Prostate gland (tissue), 2 donors: ENCODE results near the gene CTNNA3.

ENCODE experiments used
- POLR2A ChIP-seq: fragments of 450-650 bp; IDR thresholded peaks from one replicate; pipeline ENCODE4 v1.6.1; 2016; ENCODE audit warnings: antibody characterized with exemption, mild to moderate bottlenecking
- POLR2AphosphoS5 ChIP-seq: sonication (generic); formaldehyde crosslinking; IDR thresholded peaks from one replicate; pipeline ENCODE4 v1.6.1; 2017; ENCODE audit warnings: antibody characterized with exemption
- TF ChIP-seq, protein P1 (sequence below), 4 experiments: fragments of 200-600 bp in 2 of 4; fragments of 450-650 bp in 2 of 4; sonication (generic) in 2 of 4; IDR thresholded peaks; 1 replicate in 3 of 4; 2 replicates in 1 of 4; pipeline ENCODE4 v1.5.1; 2016 to 2019; ENCODE audit warnings: antibody characterized with exemption in 4 of 4, mild to moderate bottlenecking in 2 of 4, moderate library complexity in 2 of 4

DNA sequence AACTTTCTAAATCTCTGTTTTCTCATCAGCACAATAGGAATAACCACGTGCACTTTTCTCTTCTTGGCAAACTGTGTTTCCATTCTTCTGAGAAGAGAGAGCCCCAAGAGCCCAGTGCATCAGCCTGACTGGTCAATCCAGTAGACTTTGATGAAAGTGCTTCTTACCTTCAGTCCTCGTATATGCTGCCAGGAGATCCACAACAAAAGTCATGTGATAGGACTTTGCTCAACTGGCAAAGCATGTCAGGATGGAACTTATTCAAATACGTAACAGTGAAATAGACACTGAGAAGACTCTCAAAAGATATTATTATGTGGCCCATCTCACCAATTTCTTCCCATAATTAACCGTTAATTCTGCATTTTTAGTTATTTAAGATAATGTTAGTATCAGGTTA, 1801.6 kb downstream of the CTNNA3 start:
- TF ChIP-seq, protein P1, sequence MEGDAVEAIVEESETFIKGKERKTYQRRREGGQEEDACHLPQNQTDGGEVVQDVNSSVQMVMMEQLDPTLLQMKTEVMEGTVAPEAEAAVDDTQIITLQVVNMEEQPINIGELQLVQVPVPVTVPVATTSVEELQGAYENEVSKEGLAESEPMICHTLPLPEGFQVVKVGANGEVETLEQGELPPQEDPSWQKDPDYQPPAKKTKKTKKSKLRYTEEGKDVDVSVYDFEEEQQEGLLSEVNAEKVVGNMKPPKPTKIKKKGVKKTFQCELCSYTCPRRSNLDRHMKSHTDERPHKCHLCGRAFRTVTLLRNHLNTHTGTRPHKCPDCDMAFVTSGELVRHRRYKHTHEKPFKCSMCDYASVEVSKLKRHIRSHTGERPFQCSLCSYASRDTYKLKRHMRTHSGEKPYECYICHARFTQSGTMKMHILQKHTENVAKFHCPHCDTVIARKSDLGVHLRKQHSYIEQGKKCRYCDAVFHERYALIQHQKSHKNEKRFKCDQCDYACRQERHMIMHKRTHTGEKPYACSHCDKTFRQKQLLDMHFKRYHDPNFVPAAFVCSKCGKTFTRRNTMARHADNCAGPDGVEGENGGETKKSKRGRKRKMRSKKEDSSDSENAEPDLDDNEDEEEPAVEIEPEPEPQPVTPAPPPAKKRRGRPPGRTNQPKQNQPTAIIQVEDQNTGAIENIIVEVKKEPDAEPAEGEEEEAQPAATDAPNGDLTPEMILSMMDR (IDR thresholded peaks at IDR 0.05): no peak
- TF ChIP-seq POLR2AphosphoS5 (no peak), POLR2A (no peak)
